ENCODE measurements around the gene MARCHF4.

The MARCHF4 gene

GRCh38 chr2:216340280-216340631 is 32.0 kb downstream of the MARCHF4 start:
- peaks cover 12% of the 10 kb centered on the region for H3K4me1 Mint-ChIP-seq
- H3K27ac Mint-ChIP-seq (ENCODE audit: low read depth), result no peak overlapping the region
- no peaks in the 10 kb centered on the region for H3K36me3 Mint-ChIP-seq (ENCODE audit: insufficient read depth)
- DNase-seq (ENCODE audit: low spot score in 2 of 2), result no peak
- peaks cover 9% of the 10 kb centered on the region for H3K9me3 Mint-ChIP-seq
- no peaks in the 10 kb centered on the region for H3K27me3 Mint-ChIP-seq
- ATAC-seq (replicated peaks; ENCODE audit: extremely low read depth, poor library complexity, severe bottlenecking), result no peak
- H3K4me3 Mint-ChIP-seq, result no peak overlapping the region

GRCh38 chr2:216339456-216340279 is 32.6 kb downstream of the MARCHF4 start:
- H3K4me1 Mint-ChIP-seq, result peaks cover 11% of the 10 kb centered on the region
- peaks cover 9% of the 10 kb centered on the region for H3K9me3 Mint-ChIP-seq
- ATAC-seq (replicated peaks; ENCODE audit: extremely low read depth, poor library complexity, severe bottlenecking), result no peak
- H3K36me3 Mint-ChIP-seq (ENCODE audit: insufficient read depth), result no peaks in the 10 kb centered on the region
- DNase-seq (ENCODE audit: low spot score in 2 of 2), result no peak
- no peak overlapping the region for H3K27ac Mint-ChIP-seq (ENCODE audit: low read depth)
- no peaks in the 10 kb centered on the region for H3K27me3 Mint-ChIP-seq
- H3K4me3 Mint-ChIP-seq, result no peak overlapping the region

- no peak for ATAC-seq (replicated peaks; ENCODE audit: extremely low read depth, poor library complexity, severe bottlenecking)
- no peaks in the 10 kb centered on the region for H3K27me3 Mint-ChIP-seq
- H3K27ac Mint-ChIP-seq (ENCODE audit: low read depth), result no peak overlapping the region
- H3K9me3 Mint-ChIP-seq, result peaks cover 9% of the 10 kb centered on the region
- no peak overlapping the region for H3K4me3 Mint-ChIP-seq
- peaks cover 5% of the 10 kb centered on the region for H3K4me1 Mint-ChIP-seq
- H3K36me3 Mint-ChIP-seq (ENCODE audit: insufficient read depth), result peaks cover 2% of the 10 kb centered on the region
- no peak for DNase-seq (ENCODE audit: low spot score in 2 of 2)
Measured at GRCh38 chr2:216335252-216335651, 37.0 kb downstream of the MARCHF4 start.

DNA sequence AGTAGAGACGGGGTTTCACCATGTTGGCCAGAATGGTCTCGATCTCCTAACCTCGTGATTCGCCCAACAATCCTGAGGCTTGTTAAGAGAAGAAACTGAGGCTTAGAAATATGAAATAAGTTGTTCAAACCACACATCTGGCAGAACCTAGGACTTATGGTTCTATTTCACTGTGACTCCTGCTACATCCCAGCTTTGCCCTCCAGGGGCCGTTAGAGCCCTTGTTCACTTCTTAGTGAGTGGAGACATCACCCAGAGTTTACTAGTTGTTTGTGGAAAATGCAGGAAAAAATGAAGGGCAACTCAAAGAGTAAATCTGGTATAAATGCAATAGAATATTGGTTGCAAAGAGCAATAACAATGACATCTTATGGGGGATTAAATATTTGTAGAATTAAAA is 43.9 kb downstream of the MARCHF4 start:
- no peak overlapping the region for H3K4me3 Mint-ChIP-seq
- H3K36me3 Mint-ChIP-seq (ENCODE audit: insufficient read depth), result peaks cover 1% of the 10 kb centered on the region
- no peaks in the 10 kb centered on the region for H3K4me1 Mint-ChIP-seq
- no peaks in the 10 kb centered on the region for H3K27me3 Mint-ChIP-seq
- DNase-seq (ENCODE audit: low spot score in 2 of 2) (no peak), ATAC-seq (replicated peaks; ENCODE audit: extremely low read depth, poor library complexity, severe bottlenecking) (no peak)
- H3K27ac Mint-ChIP-seq (ENCODE audit: low read depth), result no peak overlapping the region
- H3K9me3 Mint-ChIP-seq, result no peaks in the 10 kb centered on the region

GRCh38 chr2:216327447-216327935 is 44.8 kb downstream of the MARCHF4 start:
- no peak for DNase-seq (ENCODE audit: low spot score in 2 of 2)
- H3K27me3 Mint-ChIP-seq, result no peaks in the 10 kb centered on the region
- no peak overlapping the region for H3K4me3 Mint-ChIP-seq
- H3K27ac Mint-ChIP-seq (ENCODE audit: low read depth), result no peak overlapping the region
- ATAC-seq (replicated peaks; ENCODE audit: extremely low read depth, poor library complexity, severe bottlenecking), result no peak
- peaks cover 1% of the 10 kb centered on the region for H3K36me3 Mint-ChIP-seq (ENCODE audit: insufficient read depth)
- no peaks in the 10 kb centered on the region for H3K9me3 Mint-ChIP-seq
- H3K4me1 Mint-ChIP-seq, result no peaks in the 10 kb centered on the region

Data from central memory CD8-positive, alpha-beta T cell (primary cell).